Measurements from ENCODE around the gene IP6K3.

DNA sequence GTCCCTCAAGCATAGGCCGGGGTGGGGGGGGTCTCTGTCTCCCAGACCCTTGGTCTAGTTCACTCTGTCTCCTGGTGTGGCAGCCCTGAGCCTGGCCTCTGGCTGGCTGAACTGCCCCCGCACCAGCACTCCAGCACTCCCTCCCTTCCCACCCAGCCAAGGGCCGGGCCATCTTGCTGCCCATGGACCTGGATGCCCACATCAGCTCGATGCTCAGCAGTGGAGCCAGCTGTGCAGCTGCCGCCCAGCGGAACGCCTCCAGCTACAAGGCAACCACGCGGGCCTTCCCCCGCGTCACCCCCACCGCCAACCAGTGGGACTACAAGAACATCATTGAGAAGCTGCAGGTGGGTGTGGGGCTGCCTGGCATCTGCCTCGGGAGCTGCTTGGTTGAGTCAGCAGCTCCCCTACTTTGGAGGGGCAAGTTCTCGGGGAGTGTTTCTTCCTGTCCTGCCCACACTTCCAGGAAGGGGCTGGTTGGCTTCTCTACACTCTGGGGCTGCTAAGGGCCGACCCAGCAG, 63.6 kb downstream of the IP6K3 start:
- TF ChIP-seq, protein P1, sequence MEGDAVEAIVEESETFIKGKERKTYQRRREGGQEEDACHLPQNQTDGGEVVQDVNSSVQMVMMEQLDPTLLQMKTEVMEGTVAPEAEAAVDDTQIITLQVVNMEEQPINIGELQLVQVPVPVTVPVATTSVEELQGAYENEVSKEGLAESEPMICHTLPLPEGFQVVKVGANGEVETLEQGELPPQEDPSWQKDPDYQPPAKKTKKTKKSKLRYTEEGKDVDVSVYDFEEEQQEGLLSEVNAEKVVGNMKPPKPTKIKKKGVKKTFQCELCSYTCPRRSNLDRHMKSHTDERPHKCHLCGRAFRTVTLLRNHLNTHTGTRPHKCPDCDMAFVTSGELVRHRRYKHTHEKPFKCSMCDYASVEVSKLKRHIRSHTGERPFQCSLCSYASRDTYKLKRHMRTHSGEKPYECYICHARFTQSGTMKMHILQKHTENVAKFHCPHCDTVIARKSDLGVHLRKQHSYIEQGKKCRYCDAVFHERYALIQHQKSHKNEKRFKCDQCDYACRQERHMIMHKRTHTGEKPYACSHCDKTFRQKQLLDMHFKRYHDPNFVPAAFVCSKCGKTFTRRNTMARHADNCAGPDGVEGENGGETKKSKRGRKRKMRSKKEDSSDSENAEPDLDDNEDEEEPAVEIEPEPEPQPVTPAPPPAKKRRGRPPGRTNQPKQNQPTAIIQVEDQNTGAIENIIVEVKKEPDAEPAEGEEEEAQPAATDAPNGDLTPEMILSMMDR (IDR thresholded peaks at IDR 0.05), result no peak
- no peak for TF ChIP-seq POLR2A (IDR thresholded peaks at IDR 0.05)

All from heart left ventricle (tissue), 13 donors.